GM12872 (cell line): ENCODE measurements around the gene TAF4.

Source experiments
- CTCF ChIP-seq: IDR thresholded peaks from 3 replicates; pipeline ENCODE4 v1.5.1; 2011; ENCODE audit warnings: low read depth, mild to moderate bottlenecking, low read length, moderate library complexity; ENCODE audit not compliant: insufficient read depth

Gene TAF4

GRCh38 chr20:62063981-62064769 is 1.5 kb downstream of the TAF4 start:
- TF ChIP-seq CTCF: no peak

GRCh38 chr20:62063315-62063980 is 2.2 kb downstream of the TAF4 start:
- no peak for TF ChIP-seq CTCF

GRCh38 chr20:62062661-62063314 is 2.9 kb downstream of the TAF4 start:
- no peak for TF ChIP-seq CTCF

- TF ChIP-seq CTCF: no peak
Observed at GRCh38 chr20:62061851-62062423, 3.7 kb downstream of the TAF4 start.

GRCh38 chr20:62060631-62061541 is 4.8 kb downstream of the TAF4 start:
- no peak for TF ChIP-seq CTCF

GRCh38 chr20:62059920-62060630 is 5.6 kb downstream of the TAF4 start:
- TF ChIP-seq CTCF: no peak
